GM23338 (cell line): ENCODE results near the gene KDM4B. TPM values are rescaled to one million over a fixed set of nuclear protein-coding genes. Genes with fewer than 3 reads are reported as not detected.

Experiments
- ATAC-seq: fragments of 200-7000 bp; cut with Tn5 transposase; 3 replicates; pipeline ENCODE4 v1.9.1; 2020
- DNase-seq: peaks from one replicate; pipeline ENCODE4 v3.0.0-alpha.2; 2015; ENCODE audit warnings: low spot score
- H2AFZ ChIP-seq: fragments of 200-600 bp; sonication (generic); 2 replicates; pipeline ENCODE4 v1.8.0; 2016; ENCODE audit warnings: antibody characterized with exemption, mild to moderate bottlenecking, moderate library complexity
- H3F3A ChIP-seq: fragments of 200-600 bp; sonication (generic); replicated peaks from 2 replicates; pipeline ENCODE4 v1.8.0; 2017; ENCODE audit warnings: antibody characterized with exemption, mixed run types, low read depth
- H3K27ac ChIP-seq: fragments of 200-600 bp; sonication (generic); 2 replicates; pipeline ENCODE4 v1.6.1; 2016; ENCODE audit warnings: low read depth
- H3K27me3 ChIP-seq: fragments of 200-600 bp; sonication (generic); 2 replicates; pipeline ENCODE4 v1.8.0; 2016; ENCODE audit warnings: mild to moderate bottlenecking, mixed run types, moderate library complexity; ENCODE audit not compliant: insufficient read depth
- H3K36me3 ChIP-seq: fragments of 200-600 bp; sonication (generic); 2 replicates; pipeline ENCODE4 v1.8.0; 2016; ENCODE audit warnings: mild to moderate bottlenecking; ENCODE audit not compliant: insufficient read depth
- H3K4me1 ChIP-seq: fragments of 200-600 bp; sonication (generic); 2 replicates; pipeline ENCODE4 v1.8.0; 2016; ENCODE audit warnings: mild to moderate bottlenecking, moderate library complexity; ENCODE audit not compliant: insufficient read depth
- H3K4me2 ChIP-seq: fragments of 200-600 bp; sonication (generic); 2 replicates; pipeline ENCODE4 v1.7.1; 2017; ENCODE audit warnings: mixed run types
- H3K4me3 ChIP-seq: fragments of 200-600 bp; sonication (generic); 2 replicates; pipeline ENCODE4 v1.6.1; 2016; ENCODE audit warnings: mixed run types
- H3K79me2 ChIP-seq: fragments of 200-600 bp; sonication (generic); replicated peaks from 2 replicates; pipeline ENCODE4 v1.8.0; 2017; ENCODE audit warnings: mild to moderate bottlenecking; ENCODE audit not compliant: insufficient read depth
- H3K9me2 ChIP-seq: fragments of 200-600 bp; sonication (generic); 2 replicates; pipeline ENCODE4 v1.8.0; 2017; ENCODE audit not compliant: insufficient read depth
- H4K20me1 ChIP-seq: fragments of 200-600 bp; sonication (generic); replicated peaks from 2 replicates; pipeline ENCODE4 v1.8.0; 2017; ENCODE audit warnings: mild to moderate bottlenecking; ENCODE audit not compliant: insufficient read depth
- H3K27ac Mint-ChIP-seq: 2 replicates; pipeline ENCODE4 v1.8.0; 2020; ENCODE audit warnings: inconsistent platforms, mild to moderate bottlenecking, moderate library complexity, mixed read lengths
- H3K27me3 Mint-ChIP-seq: 3 replicates; pipeline ENCODE4 v1.8.0; 2022; ENCODE audit warnings: low read depth, mild to moderate bottlenecking, moderate library complexity, mixed read lengths, inconsistent platforms; ENCODE audit not compliant: insufficient read depth, poor library complexity
- H3K36me3 Mint-ChIP-seq: 3 replicates; pipeline ENCODE4 v1.8.0; 2021; ENCODE audit warnings: low read depth, mild to moderate bottlenecking, inconsistent platforms, moderate library complexity, mixed read lengths
- H3K4me1 Mint-ChIP-seq: 3 replicates; pipeline ENCODE4 v1.8.0; 2020; ENCODE audit warnings: mild to moderate bottlenecking, inconsistent platforms, mixed read lengths
- H3K4me3 Mint-ChIP-seq: 3 replicates; pipeline ENCODE4 v1.8.0; 2021; ENCODE audit warnings: moderate library complexity, mild to moderate bottlenecking, inconsistent platforms, mixed read lengths
- H3K9me3 Mint-ChIP-seq: 3 replicates; pipeline ENCODE4 v1.8.0; 2020; ENCODE audit warnings: moderate library complexity, mild to moderate bottlenecking, inconsistent platforms, mixed read lengths
- CREB1 ChIP-seq: fragments of 250-450 bp; sonication (Bioruptor Pico); IDR thresholded peaks from 2 replicates; pipeline ENCODE4 v1.5.0; 2020; ENCODE audit warnings: low read depth, mild to moderate bottlenecking, moderate library complexity
- CTCF ChIP-seq, 2 experiments: fragments of 200-600 bp in 1 of 2; sonication (generic) in 1 of 2; conservative IDR thresholded peaks; 2 replicates each; pipeline versions ENCODE4 v1.5.1 to v1.6.1; 2016 to 2017; ENCODE audit warnings: antibody characterized with exemption in 2 of 2, low read depth in 2 of 2, mild to moderate bottlenecking in 2 of 2, moderate library complexity in 1 of 2
- ZNF331 ChIP-seq: fragments of 250-450 bp; sonication (Bioruptor Pico); IDR thresholded peaks from 2 replicates; pipeline ENCODE4 v1.5.0; 2020; ENCODE audit warnings: low read depth, mild to moderate bottlenecking, moderate library complexity
- polyA plus RNA-seq: library from polyadenylated mRNA; unstranded; fragments of >200 nt; fragmentation: Nextera tagmentation; extraction: Ambion mirVana; gene quantifications from 2 replicates; pipeline ENCODE4 v1.2.1, GENCODE V29; 2016
- total RNA-seq: library from RNA; depleted of rRNA; stranded (reverse); fragments of >200 nt; shearing (Covaris generic); gene quantifications from 2 replicates; pipeline ENCODE4 v1.2.3, GENCODE V29; 2014
- TF ChIP-seq, protein P1 (sequence below): IDR thresholded peaks from one replicate; pipeline ENCODE4 v1.6.1; 2018; ENCODE audit warnings: antibody characterized with exemption; ENCODE audit not compliant: unreplicated experiment
- TF ChIP-seq, protein P2 (sequence below): fragments of 250-450 bp; sonication (Bioruptor Pico); IDR thresholded peaks from 2 replicates; pipeline ENCODE4 v1.5.0; 2020; ENCODE audit warnings: mild to moderate bottlenecking, moderate library complexity
- TF ChIP-seq, protein P3 (sequence below): IDR thresholded peaks from 2 replicates; pipeline ENCODE4 v1.6.1; 2016; ENCODE audit warnings: antibody characterized with exemption

Gene KDM4B
- total and polyA plus RNA-seq, 2 experiments from 2014 or later: 9.1 to 27.6 TPM

- no peak overlapping the region for H3K27ac ChIP-seq
These were observed 165.8 kb downstream of the KDM4B start for GRCh38 chr19:5134691-5135090.

GRCh38 chr19:5136073-5136855 lies 167.4 kb downstream of the KDM4B start:
- ATAC-seq: no peak
- TF ChIP-seq, protein P1, sequence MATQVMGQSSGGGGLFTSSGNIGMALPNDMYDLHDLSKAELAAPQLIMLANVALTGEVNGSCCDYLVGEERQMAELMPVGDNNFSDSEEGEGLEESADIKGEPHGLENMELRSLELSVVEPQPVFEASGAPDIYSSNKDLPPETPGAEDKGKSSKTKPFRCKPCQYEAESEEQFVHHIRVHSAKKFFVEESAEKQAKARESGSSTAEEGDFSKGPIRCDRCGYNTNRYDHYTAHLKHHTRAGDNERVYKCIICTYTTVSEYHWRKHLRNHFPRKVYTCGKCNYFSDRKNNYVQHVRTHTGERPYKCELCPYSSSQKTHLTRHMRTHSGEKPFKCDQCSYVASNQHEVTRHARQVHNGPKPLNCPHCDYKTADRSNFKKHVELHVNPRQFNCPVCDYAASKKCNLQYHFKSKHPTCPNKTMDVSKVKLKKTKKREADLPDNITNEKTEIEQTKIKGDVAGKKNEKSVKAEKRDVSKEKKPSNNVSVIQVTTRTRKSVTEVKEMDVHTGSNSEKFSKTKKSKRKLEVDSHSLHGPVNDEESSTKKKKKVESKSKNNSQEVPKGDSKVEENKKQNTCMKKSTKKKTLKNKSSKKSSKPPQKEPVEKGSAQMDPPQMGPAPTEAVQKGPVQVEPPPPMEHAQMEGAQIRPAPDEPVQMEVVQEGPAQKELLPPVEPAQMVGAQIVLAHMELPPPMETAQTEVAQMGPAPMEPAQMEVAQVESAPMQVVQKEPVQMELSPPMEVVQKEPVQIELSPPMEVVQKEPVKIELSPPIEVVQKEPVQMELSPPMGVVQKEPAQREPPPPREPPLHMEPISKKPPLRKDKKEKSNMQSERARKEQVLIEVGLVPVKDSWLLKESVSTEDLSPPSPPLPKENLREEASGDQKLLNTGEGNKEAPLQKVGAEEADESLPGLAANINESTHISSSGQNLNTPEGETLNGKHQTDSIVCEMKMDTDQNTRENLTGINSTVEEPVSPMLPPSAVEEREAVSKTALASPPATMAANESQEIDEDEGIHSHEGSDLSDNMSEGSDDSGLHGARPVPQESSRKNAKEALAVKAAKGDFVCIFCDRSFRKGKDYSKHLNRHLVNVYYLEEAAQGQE: no peak
- TF ChIP-seq, protein P2, sequence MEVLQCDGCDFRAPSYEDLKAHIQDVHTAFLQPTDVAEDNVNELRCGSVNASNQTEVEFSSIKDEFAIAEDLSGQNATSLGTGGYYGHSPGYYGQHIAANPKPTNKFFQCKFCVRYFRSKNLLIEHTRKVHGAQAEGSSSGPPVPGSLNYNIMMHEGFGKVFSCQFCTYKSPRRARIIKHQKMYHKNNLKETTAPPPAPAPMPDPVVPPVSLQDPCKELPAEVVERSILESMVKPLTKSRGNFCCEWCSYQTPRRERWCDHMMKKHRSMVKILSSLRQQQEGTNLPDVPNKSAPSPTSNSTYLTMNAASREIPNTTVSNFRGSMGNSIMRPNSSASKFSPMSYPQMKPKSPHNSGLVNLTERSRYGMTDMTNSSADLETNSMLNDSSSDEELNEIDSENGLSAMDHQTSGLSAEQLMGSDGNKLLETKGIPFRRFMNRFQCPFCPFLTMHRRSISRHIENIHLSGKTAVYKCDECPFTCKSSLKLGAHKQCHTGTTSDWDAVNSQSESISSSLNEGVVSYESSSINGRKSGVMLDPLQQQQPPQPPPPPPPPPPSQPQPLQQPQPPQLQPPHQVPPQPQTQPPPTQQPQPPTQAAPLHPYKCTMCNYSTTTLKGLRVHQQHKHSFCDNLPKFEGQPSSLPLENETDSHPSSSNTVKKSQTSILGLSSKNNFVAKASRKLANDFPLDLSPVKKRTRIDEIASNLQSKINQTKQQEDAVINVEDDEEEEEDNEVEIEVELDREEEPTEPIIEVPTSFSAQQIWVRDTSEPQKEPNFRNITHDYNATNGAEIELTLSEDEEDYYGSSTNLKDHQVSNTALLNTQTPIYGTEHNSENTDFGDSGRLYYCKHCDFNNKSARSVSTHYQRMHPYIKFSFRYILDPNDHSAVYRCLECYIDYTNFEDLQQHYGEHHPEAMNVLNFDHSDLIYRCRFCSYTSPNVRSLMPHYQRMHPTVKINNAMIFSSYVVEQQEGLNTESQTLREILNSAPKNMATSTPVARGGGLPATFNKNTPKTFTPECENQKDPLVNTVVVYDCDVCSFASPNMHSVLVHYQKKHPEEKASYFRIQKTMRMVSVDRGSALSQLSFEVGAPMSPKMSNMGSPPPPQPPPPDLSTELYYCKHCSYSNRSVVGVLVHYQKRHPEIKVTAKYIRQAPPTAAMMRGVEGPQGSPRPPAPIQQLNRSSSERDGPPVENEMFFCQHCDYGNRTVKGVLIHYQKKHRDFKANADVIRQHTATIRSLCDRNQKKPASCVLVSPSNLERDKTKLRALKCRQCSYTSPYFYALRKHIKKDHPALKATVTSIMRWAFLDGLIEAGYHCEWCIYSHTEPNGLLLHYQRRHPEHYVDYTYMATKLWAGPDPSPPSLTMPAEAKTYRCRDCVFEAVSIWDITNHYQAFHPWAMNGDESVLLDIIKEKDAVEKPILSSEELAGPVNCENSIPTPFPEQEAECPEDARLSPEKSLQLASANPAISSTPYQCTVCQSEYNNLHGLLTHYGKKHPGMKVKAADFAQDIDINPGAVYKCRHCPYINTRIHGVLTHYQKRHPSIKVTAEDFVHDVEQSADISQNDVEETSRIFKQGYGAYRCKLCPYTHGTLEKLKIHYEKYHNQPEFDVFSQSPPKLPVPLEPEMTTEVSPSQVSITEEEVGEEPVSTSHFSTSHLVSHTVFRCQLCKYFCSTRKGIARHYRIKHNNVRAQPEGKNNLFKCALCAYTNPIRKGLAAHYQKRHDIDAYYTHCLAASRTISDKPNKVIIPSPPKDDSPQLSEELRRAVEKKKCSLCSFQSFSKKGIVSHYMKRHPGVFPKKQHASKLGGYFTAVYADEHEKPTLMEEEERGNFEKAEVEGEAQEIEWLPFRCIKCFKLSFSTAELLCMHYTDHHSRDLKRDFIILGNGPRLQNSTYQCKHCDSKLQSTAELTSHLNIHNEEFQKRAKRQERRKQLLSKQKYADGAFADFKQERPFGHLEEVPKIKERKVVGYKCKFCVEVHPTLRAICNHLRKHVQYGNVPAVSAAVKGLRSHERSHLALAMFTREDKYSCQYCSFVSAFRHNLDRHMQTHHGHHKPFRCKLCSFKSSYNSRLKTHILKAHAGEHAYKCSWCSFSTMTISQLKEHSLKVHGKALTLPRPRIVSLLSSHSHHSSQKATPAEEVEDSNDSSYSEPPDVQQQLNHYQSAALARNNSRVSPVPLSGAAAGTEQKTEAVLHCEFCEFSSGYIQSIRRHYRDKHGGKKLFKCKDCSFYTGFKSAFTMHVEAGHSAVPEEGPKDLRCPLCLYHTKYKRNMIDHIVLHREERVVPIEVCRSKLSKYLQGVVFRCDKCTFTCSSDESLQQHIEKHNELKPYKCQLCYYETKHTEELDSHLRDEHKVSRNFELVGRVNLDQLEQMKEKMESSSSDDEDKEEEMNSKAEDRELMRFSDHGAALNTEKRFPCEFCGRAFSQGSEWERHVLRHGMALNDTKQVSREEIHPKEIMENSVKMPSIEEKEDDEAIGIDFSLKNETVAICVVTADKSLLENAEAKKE (CRISPR knock-in tag): no peak
- TF ChIP-seq, protein P3, sequence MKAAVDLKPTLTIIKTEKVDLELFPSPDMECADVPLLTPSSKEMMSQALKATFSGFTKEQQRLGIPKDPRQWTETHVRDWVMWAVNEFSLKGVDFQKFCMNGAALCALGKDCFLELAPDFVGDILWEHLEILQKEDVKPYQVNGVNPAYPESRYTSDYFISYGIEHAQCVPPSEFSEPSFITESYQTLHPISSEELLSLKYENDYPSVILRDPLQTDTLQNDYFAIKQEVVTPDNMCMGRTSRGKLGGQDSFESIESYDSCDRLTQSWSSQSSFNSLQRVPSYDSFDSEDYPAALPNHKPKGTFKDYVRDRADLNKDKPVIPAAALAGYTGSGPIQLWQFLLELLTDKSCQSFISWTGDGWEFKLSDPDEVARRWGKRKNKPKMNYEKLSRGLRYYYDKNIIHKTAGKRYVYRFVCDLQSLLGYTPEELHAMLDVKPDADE: no peak
- TF ChIP-seq ZNF331 (CRISPR knock-in tag) (no peak), CREB1 (CRISPR knock-in tag) (no peak), CTCF (conservative IDR thresholded peaks at IDR 0.05; ENCODE audit: low read depth in 2 of 2) (no peak)

More at GRCh38 chr19:5134691-5135090, 165.8 kb downstream of the KDM4B start:
- H3K4me3 ChIP-seq: no peak overlapping the region
- no peaks in the 10 kb centered on the region for H3K27me3 ChIP-seq
- no peaks in the 10 kb centered on the region for H3K9me2 ChIP-seq
- Mint-ChIP-seq H3K4me3 (no peak overlapping the region), H3K36me3 (peaks cover 27% of the 10 kb centered on the region), H3K9me3 (no peaks in the 10 kb centered on the region; the same call in 2 of the 3 replicates), H3K27me3 (peaks cover 15% of the 10 kb centered on the region), H3K4me1 (peaks cover 26% of the 10 kb centered on the region), H3K27ac (no peak overlapping the region)
- TF ChIP-seq ZNF331 (CRISPR knock-in tag): no peak
- peaks cover 8% of the 10 kb centered on the region; the same call in 1 of the 2 replicates for H3K4me1 ChIP-seq
- H3K36me3 ChIP-seq: no peaks in the 10 kb centered on the region; the same call in 1 of the 2 replicates
- ATAC-seq: no peak
- no peak overlapping the region for H3K4me2 ChIP-seq
- no peak for DNase-seq
- H4K20me1 ChIP-seq: no peaks in the 10 kb centered on the region; the same call in 1 of the 2 replicates
- no peaks in the 10 kb centered on the region; the same call in 1 of the 2 replicates for H3F3A ChIP-seq
- H3K79me2 ChIP-seq: no peaks in the 10 kb centered on the region
- H2AFZ ChIP-seq: no peak overlapping the region

More at GRCh38 chr19:5136073-5136855, 167.4 kb downstream of the KDM4B start:
- Histone ChIP-seq H3K27me3 (no peaks in the 10 kb centered on the region), H3K36me3 (no peaks in the 10 kb centered on the region; the same call in 1 of the 2 replicates), H3K79me2 (no peaks in the 10 kb centered on the region), H3K4me3 (no peak overlapping the region), H3K4me1 (peaks cover 8% of the 10 kb centered on the region; the same call in 1 of the 2 replicates), H4K20me1 (no peaks in the 10 kb centered on the region; the same call in 1 of the 2 replicates), H3K27ac (no peak overlapping the region), H3K4me2 (no peak overlapping the region), H3F3A (no peaks in the 10 kb centered on the region), H2AFZ (no peak overlapping the region), H3K9me2 (no peaks in the 10 kb centered on the region)
- peaks cover 15% of the 10 kb centered on the region for H3K27me3 Mint-ChIP-seq
- H3K9me3 Mint-ChIP-seq: no peaks in the 10 kb centered on the region; the same call in 2 of the 3 replicates
- H3K4me3 Mint-ChIP-seq: no peak overlapping the region
- peaks cover 12% of the 10 kb centered on the region for H3K4me1 Mint-ChIP-seq
- DNase-seq: no peak
- H3K36me3 Mint-ChIP-seq: peaks cover 24% of the 10 kb centered on the region
- H3K27ac Mint-ChIP-seq: 0 out of 2 replicates have a peak overlapping the region, but pooled peaks have one; percentile 40
